RWPE1 (cell line): ENCODE results near the gene IRF2BP1.

ENCODE experiments used
- CTCF ChIA-PET: fragments of 350-600 bp; sonication (Branson Sonifier 250); formaldehyde crosslinking; extraction: SDS; loops from one replicate; lab custom pipeline; 2021; lab: Yijun Ruan, JAX
- POLR2A ChIA-PET: fragments of 400-600 bp; formaldehyde crosslinking; extraction: SDS; loops from one replicate; lab custom pipeline; 2020; ENCODE audit warnings: antibody characterized with exemption; ENCODE audit not compliant: low non-redundant PET; lab: Yijun Ruan, JAX
- DNase-seq: peaks from one replicate; pipeline ENCODE4 v3.0.0; 2012; ENCODE audit warnings: low spot score
- H3K27ac ChIP-seq: fragments of 450-650 bp; 2 replicates; pipeline ENCODE4 v1.5.1; 2017
- TF ChIP-seq, protein P1 (sequence below): fragments of 450-650 bp; conservative IDR thresholded peaks from 2 replicates; pipeline ENCODE4 v1.5.1; 2017; ENCODE audit warnings: low read depth, mild to moderate bottlenecking

IRF2BP1 gene

DNA sequence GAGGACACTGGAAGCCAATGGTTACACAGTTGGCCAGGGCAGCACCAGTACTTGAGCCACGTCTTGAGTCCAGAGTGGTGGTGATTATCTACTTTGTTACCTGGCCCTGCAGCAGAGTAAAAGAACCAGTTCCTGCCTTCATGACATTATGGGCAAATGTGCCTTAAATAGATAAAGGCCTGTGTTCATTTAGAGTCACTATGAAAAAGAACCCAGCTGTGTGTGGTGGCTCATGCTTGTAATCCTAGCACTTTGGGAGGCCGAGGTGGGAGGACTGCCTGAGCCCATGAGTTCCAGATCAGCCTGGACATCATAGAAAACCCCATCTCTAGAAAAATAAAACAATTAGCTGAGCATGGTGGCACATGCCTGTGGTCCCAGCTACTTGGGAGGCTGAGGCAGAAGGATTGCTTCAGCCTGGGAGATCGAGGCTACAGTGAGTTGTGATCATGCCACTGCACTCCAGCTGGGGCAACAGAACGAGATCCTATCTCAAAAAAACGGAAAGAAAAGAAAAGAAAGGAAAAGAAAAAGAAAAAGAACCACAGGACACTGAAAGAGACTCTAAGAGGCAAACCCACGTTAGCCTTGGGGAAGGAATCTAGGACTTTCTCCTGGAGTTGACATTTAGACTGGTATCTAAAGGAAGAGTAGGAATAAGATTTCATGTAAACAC is 3.4 kb upstream of the IRF2BP1 start:
- DNase-seq, result no peak
- CTCF ChIA-PET, result interaction anchor here (0.7 kb wide), 1 partner anchor 130 kb away, joined by 5 read pairs; no protein-coding TSS in a partner anchor
- TF ChIP-seq, protein P1, sequence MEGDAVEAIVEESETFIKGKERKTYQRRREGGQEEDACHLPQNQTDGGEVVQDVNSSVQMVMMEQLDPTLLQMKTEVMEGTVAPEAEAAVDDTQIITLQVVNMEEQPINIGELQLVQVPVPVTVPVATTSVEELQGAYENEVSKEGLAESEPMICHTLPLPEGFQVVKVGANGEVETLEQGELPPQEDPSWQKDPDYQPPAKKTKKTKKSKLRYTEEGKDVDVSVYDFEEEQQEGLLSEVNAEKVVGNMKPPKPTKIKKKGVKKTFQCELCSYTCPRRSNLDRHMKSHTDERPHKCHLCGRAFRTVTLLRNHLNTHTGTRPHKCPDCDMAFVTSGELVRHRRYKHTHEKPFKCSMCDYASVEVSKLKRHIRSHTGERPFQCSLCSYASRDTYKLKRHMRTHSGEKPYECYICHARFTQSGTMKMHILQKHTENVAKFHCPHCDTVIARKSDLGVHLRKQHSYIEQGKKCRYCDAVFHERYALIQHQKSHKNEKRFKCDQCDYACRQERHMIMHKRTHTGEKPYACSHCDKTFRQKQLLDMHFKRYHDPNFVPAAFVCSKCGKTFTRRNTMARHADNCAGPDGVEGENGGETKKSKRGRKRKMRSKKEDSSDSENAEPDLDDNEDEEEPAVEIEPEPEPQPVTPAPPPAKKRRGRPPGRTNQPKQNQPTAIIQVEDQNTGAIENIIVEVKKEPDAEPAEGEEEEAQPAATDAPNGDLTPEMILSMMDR, result no peak
- POLR2A ChIA-PET, result no interaction called here
- peak overlapping the region; percentile 32 for H3K27ac ChIP-seq

- TF ChIP-seq, protein P1, result no peak
- H3K27ac ChIP-seq, result peak overlapping the region; percentile 93
- ChIA-PET CTCF (no interaction called here), POLR2A (no interaction called here)
- DNase-seq, result no peak
Measured at GRCh38 chr19:45887200-45887710, 1.3 kb upstream of the IRF2BP1 start.

GRCh38 chr19:45886427-45887199 is 672 bp upstream of the IRF2BP1 start:
- ChIA-PET POLR2A (interaction anchor here (0.7 to 0.8 kb wide), 2 partner anchors 16 to 61 kb away, joined by 3 read pairs; partner anchors contain the start of gene MYPOP), CTCF (interaction anchor here (0.6 to 0.8 kb wide), 2 partner anchors 169 to 1303 kb away, joined by 4 read pairs; no protein-coding TSS in a partner anchor)
- peak overlapping the region; percentile 93 for H3K27ac ChIP-seq
- TF ChIP-seq, protein P1, result no peak
- peak; percentile 94 for DNase-seq

GRCh38 chr19:45884682-45885555 is 1.0 kb downstream of the IRF2BP1 start:
- H3K27ac ChIP-seq, result peak overlapping the region; percentile 93
- ChIA-PET POLR2A (interaction anchor here (0.6 kb wide), 1 partner anchor 66 kb away, joined by 5 read pairs; no protein-coding TSS in a partner anchor), CTCF (interaction anchor here (0.7 to 1.1 kb wide), 6 partner anchors 20 to 552 kb away, joined by 3 to 5 read pairs (median 3); no protein-coding TSS in a partner anchor)
- TF ChIP-seq, protein P1, result no peak
- no peak for DNase-seq

GRCh38 chr19:45883881-45884681 is 1.9 kb downstream of the IRF2BP1 start:
- CTCF ChIA-PET, result interaction anchor here (0.7 to 1.1 kb wide), 3 partner anchors 19 to 66 kb away, joined by 3 to 5 read pairs (median 3); no protein-coding TSS in a partner anchor
- DNase-seq, result no peak
- TF ChIP-seq, protein P1, result no peak
- peak overlapping the region; percentile 93 for H3K27ac ChIP-seq
- POLR2A ChIA-PET, result interaction anchor here (0.6 kb wide), 1 partner anchor 66 kb away, joined by 5 read pairs; no protein-coding TSS in a partner anchor
